Keratinocyte (primary cell): Measurements from ENCODE around the gene RIN3.

Experiments used
- CTCF ChIP-seq, 3 experiments: IDR thresholded peaks in 1 of 3; conservative IDR thresholded peaks in 1 of 3; optimal IDR thresholded peaks in 1 of 3; 2 replicates in 2 of 3; 3 replicates in 1 of 3; pipeline versions ENCODE3 to v1.5.1; 2011; ENCODE audit warnings: low read length in 3 of 3, mild to moderate bottlenecking in 3 of 3, moderate library complexity in 2 of 3, control low read depth in 1 of 3, inconsistent platforms in 1 of 3; ENCODE audit not compliant: insufficient read depth in 2 of 3; ENCODE audit errors: extremely low read depth in 1 of 3
- EZH2 ChIP-seq: IDR thresholded peaks from one replicate; pipeline ENCODE4 v1.6.1; 2012; ENCODE audit warnings: inconsistent platforms, mild to moderate bottlenecking, low read length, moderate library complexity

GRCh38 chr14:92726135-92726932 lies 212.8 kb downstream of the RIN3 start:
- TF ChIP-seq CTCF (optimal IDR thresholded peaks at IDR 0.05 in 1 of 3, IDR thresholded peaks at IDR 0.05 in 1 of 3, conservative IDR thresholded peaks at IDR 0.05 in 1 of 3; ENCODE audit: extremely low read depth in 1 of 3, insufficient read depth in 2 of 3, low read length in 3 of 3), result no peak
- TF ChIP-seq EZH2, result no peak
